H9 (cell line): Measurements from ENCODE around the gene CTNNA3. TPM values are rescaled to one million over a fixed set of nuclear protein-coding genes. Genes with fewer than 3 reads are reported as not detected.

Source experiments
- DNase-seq: peaks from one replicate; pipeline ENCODE4 v3.0.0-alpha.2; 2017
- H2AFZ ChIP-seq: one replicate; pipeline ENCODE4 v1.6.1; 2013; ENCODE audit warnings: mild to moderate bottlenecking, low read length, control low read depth, moderate library complexity
- H2AK5ac ChIP-seq: 2 replicates; pipeline ENCODE4 v1.6.1; 2013; ENCODE audit warnings: low read length, control low read depth, mixed read lengths; ENCODE audit not compliant: insufficient read length
- H2BK120ac ChIP-seq: one replicate; pipeline ENCODE4 v1.6.1; 2013; ENCODE audit warnings: low read depth, mild to moderate bottlenecking, low read length, control low read depth, inconsistent platforms; ENCODE audit not compliant: poor library complexity, severe bottlenecking
- H2BK12ac ChIP-seq: 2 replicates; pipeline ENCODE4 v1.6.1; 2013; ENCODE audit warnings: low read length, control low read depth, mixed read lengths, low read depth; ENCODE audit not compliant: insufficient read length
- H2BK15ac ChIP-seq: 2 replicates; pipeline ENCODE4 v1.6.1; 2013; ENCODE audit warnings: low read depth, low read length, control low read depth
- H2BK20ac ChIP-seq: one replicate; pipeline ENCODE4 v1.6.1; 2013; ENCODE audit warnings: low read depth, mild to moderate bottlenecking, low read length, control low read depth, inconsistent platforms; ENCODE audit not compliant: poor library complexity, severe bottlenecking
- H2BK5ac ChIP-seq: 2 replicates; pipeline ENCODE4 v1.6.1; 2013; ENCODE audit warnings: low read length, control low read depth, mixed read lengths; ENCODE audit not compliant: insufficient read length
- H3K14ac ChIP-seq: 2 replicates; pipeline ENCODE4 v1.6.1; 2013; ENCODE audit warnings: low read length, control low read depth; ENCODE audit not compliant: insufficient read depth
- H3K18ac ChIP-seq: 2 replicates; pipeline ENCODE4 v1.6.1; 2013; ENCODE audit warnings: low read depth, mild to moderate bottlenecking, mixed read lengths, low read length, control low read depth; ENCODE audit not compliant: insufficient read length
- H3K23ac ChIP-seq: 2 replicates; pipeline ENCODE4 v1.6.1; 2013; ENCODE audit warnings: low read length, control low read depth, mixed read lengths, low read depth; ENCODE audit not compliant: insufficient read length
- H3K23me2 ChIP-seq: 2 replicates; pipeline ENCODE4 v1.6.1; 2013; ENCODE audit warnings: low read depth, mild to moderate bottlenecking, mixed read lengths, low read length, control low read depth; ENCODE audit not compliant: insufficient read length, poor library complexity, severe bottlenecking
- H3K27ac ChIP-seq: 2 replicates; pipeline ENCODE4 v1.5.1; 2013; ENCODE audit warnings: low read length, control low read depth, mixed read lengths, low read depth; ENCODE audit not compliant: insufficient read length
- H3K27me3 ChIP-seq: 2 replicates; pipeline ENCODE4 v1.6.1; 2013; ENCODE audit warnings: low read length, control low read depth, inconsistent platforms; ENCODE audit not compliant: insufficient read depth
- H3K4ac ChIP-seq: 2 replicates; pipeline ENCODE4 v1.6.1; 2013; ENCODE audit warnings: low read depth, mild to moderate bottlenecking, control low read depth, inconsistent platforms, low read length, moderate library complexity
- H3K4me1 ChIP-seq: 2 replicates; pipeline ENCODE4 v1.6.1; 2013; ENCODE audit warnings: low read length, control low read depth, inconsistent platforms; ENCODE audit not compliant: insufficient read depth
- H3K4me2 ChIP-seq: 2 replicates; pipeline ENCODE4 v1.6.1; 2013; ENCODE audit warnings: low read length, control low read depth, mixed read lengths; ENCODE audit not compliant: insufficient read length, insufficient read depth
- H3K56ac ChIP-seq: 2 replicates; pipeline ENCODE4 v1.6.1; 2013; ENCODE audit warnings: low read depth, mild to moderate bottlenecking, mixed read lengths, low read length, control low read depth; ENCODE audit not compliant: insufficient read length
- H3K79me1 ChIP-seq: 2 replicates; pipeline ENCODE4 v1.6.1; 2013; ENCODE audit warnings: low read depth, mild to moderate bottlenecking, moderate library complexity, low read length, control low read depth, inconsistent platforms; ENCODE audit not compliant: insufficient read depth, poor library complexity, severe bottlenecking
- H3K79me2 ChIP-seq: 2 replicates; pipeline ENCODE4 v1.6.1; 2013; ENCODE audit warnings: low read length, control low read depth, inconsistent platforms; ENCODE audit not compliant: insufficient read depth
- H3K9ac ChIP-seq: 2 replicates; pipeline ENCODE4 v1.6.1; 2013; ENCODE audit warnings: low read length, control low read depth, mixed read lengths; ENCODE audit not compliant: insufficient read length; ENCODE audit errors: extremely low read depth
- H3K9me3 ChIP-seq: one replicate; pipeline ENCODE4 v1.6.1; 2013; ENCODE audit warnings: low read depth, low read length, inconsistent platforms; ENCODE audit not compliant: control insufficient read depth
- H3T11ph ChIP-seq: one replicate; pipeline ENCODE4 v1.6.1; 2013; ENCODE audit warnings: mild to moderate bottlenecking, low read length, control low read depth, inconsistent platforms
- H4K20me1 ChIP-seq: one replicate; pipeline ENCODE4 v1.6.1; 2013; ENCODE audit not compliant: control insufficient read depth, insufficient read length, insufficient read depth
- H4K5ac ChIP-seq: 2 replicates; pipeline ENCODE4 v1.6.1; 2013; ENCODE audit warnings: low read depth, mild to moderate bottlenecking, mixed read lengths, low read length, control low read depth; ENCODE audit not compliant: insufficient read length
- H4K8ac ChIP-seq: replicated peaks from 2 replicates; pipeline ENCODE4 v1.6.1; 2013; ENCODE audit warnings: low read length, control low read depth, mixed read lengths, low read depth; ENCODE audit not compliant: insufficient read length
- H4K91ac ChIP-seq: 2 replicates; pipeline ENCODE4 v1.6.1; 2013; ENCODE audit warnings: low read depth, mild to moderate bottlenecking, moderate library complexity, mixed read lengths, low read length, control low read depth; ENCODE audit not compliant: insufficient read length
- H3K27ac Mint-ChIP-seq, 3 experiments: 2 replicates in 2 of 3; 3 replicates in 1 of 3; pipeline ENCODE4 v1.8.0; 2020 to 2021; ENCODE audit warnings: mixed read lengths in 3 of 3, mild to moderate bottlenecking in 1 of 3, moderate library complexity in 1 of 3
- H3K27me3 Mint-ChIP-seq: 2 replicates; pipeline ENCODE4 v1.8.0; 2021; ENCODE audit warnings: low read depth, mild to moderate bottlenecking, moderate library complexity, mixed read lengths
- H3K36me3 Mint-ChIP-seq, 3 experiments: 2 replicates in 2 of 3; 3 replicates in 1 of 3; pipeline ENCODE4 v1.8.0; 2020 to 2021; ENCODE audit warnings: low read depth in 3 of 3, mixed read lengths in 3 of 3; ENCODE audit not compliant: insufficient read depth in 1 of 3
- H3K4me1 Mint-ChIP-seq, 2 experiments: 2 replicates each; pipeline ENCODE4 v1.8.0; 2020; ENCODE audit warnings: mixed read lengths in 2 of 2
- H3K4me3 Mint-ChIP-seq, 2 experiments: 2 replicates in 1 of 2; 3 replicates in 1 of 2; pipeline ENCODE4 v1.8.0; 2020 to 2021; ENCODE audit warnings: mild to moderate bottlenecking in 2 of 2, mixed read lengths in 2 of 2, moderate library complexity in 1 of 2
- H3K9me3 Mint-ChIP-seq, 2 experiments: 2 replicates in 1 of 2; 3 replicates in 1 of 2; pipeline ENCODE4 v1.8.0; 2020; ENCODE audit warnings: mild to moderate bottlenecking in 2 of 2, mixed read lengths in 2 of 2, moderate library complexity in 1 of 2
- CTCF ChIP-seq: fragments of 200-600 bp; sonication (generic); conservative IDR thresholded peaks from 3 replicates; pipeline ENCODE4 v1.8.0; 2021; ENCODE audit warnings: antibody characterized with exemption, mild to moderate bottlenecking
- WGBS: extraction: QIAGEN DNeasy Blood & Tissue Kit; methylation state at CpG from one replicate; pipeline ENCODE4 v1.1.7; 2013; ENCODE audit warnings: missing lambda C conversion rate, low lambda C conversion rate, mixed read lengths; ENCODE audit not compliant: insufficient read length; ENCODE audit errors: extremely low coverage; 5-methylcytosine and 5-hydroxymethylcytosine counted together
- total RNA-seq: library from RNA; stranded (reverse); gene quantifications from 2 replicates; pipeline ENCODE4 v1.2.1, GENCODE V29; 2021

Gene CTNNA3
- total RNA-seq, 1 experiment from 2014 or later = 3.3 TPM

DNA sequence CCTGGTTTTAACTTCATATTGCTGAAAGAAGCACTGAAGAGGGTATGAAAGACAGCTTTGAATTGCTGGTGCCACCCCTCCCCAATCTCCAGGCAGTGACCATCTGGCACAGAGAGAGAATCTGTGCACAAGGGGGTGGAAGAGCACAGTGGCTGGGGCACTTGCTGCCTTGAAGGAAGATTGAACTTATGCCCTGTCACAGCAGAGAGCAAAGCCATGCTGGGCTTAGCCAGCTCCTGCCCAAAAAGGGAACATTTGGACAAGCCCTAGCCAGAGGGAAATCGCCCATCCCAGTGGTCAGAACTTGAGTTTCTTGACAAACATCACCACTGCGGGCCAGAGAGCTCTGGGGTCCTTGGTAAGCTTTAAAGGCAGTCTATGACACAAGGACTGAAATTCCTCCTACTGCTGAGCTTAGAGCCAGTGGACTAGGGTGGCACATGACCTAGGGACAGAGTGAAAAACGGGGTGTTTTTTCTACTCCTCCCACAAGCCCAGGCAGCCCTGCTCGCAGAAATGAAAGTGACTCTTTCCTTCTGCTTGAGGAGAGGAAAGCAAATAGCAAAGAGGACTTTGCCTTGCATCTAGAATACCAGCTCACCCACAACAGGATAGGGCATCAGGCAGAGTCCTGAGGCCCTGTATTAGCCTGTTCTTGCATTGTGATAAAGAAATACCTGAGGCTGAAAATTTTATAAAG lies 257.2 kb downstream of the CTNNA3 start:
- H3K18ac ChIP-seq = no peak overlapping the region
- H3K56ac ChIP-seq = no peak overlapping the region
- no peak overlapping the region for H2AFZ ChIP-seq
- H4K5ac ChIP-seq = no peak overlapping the region
- no peak for TF ChIP-seq CTCF
- no peaks in the 10 kb centered on the region for H3K79me1 ChIP-seq
- no peaks in the 10 kb centered on the region for H3K4me1 Mint-ChIP-seq
- H2BK15ac ChIP-seq = no peak overlapping the region
- peaks cover 4 to 10% of the 10 kb centered on the region in 2 experiments; a peak in 3 of 5 replicates for H3K9me3 Mint-ChIP-seq
- H3K36me3 Mint-ChIP-seq = peaks cover 0 to 4% (median 0%) of the 10 kb centered on the region in 3 experiments; a peak in 2 of 7 replicates
- no peak overlapping the region for H3K4ac ChIP-seq
- no peak for DNase-seq
- H3K27me3 ChIP-seq = no peaks in the 10 kb centered on the region
- H3K4me2 ChIP-seq = no peak overlapping the region
- no peaks in the 10 kb centered on the region for H3K23me2 ChIP-seq
- no peak overlapping the region for H3K27ac Mint-ChIP-seq
- H2AK5ac ChIP-seq = no peak overlapping the region
- H3K9ac ChIP-seq = no peak overlapping the region
- H2BK20ac ChIP-seq = no peak overlapping the region
- no peak overlapping the region for H3K23ac ChIP-seq
- no peak overlapping the region for H4K91ac ChIP-seq
- no CpG with 5 or more reads among the region's 4 CpGs for WGBS
- H4K20me1 ChIP-seq = no peaks in the 10 kb centered on the region
- H4K8ac ChIP-seq = no peak overlapping the region
- no peaks in the 10 kb centered on the region for H3K4me1 ChIP-seq
- H3T11ph ChIP-seq = no peak overlapping the region
- no peak overlapping the region for H2BK5ac ChIP-seq
- H3K79me2 ChIP-seq = no peaks in the 10 kb centered on the region
- no peak overlapping the region for H2BK12ac ChIP-seq
- no peak overlapping the region for H3K27ac ChIP-seq
- no peaks in the 10 kb centered on the region for H3K9me3 ChIP-seq
- no peaks in the 10 kb centered on the region for H3K27me3 Mint-ChIP-seq
- H2BK120ac ChIP-seq = no peak overlapping the region
- H3K14ac ChIP-seq = no peak overlapping the region
- H3K4me3 Mint-ChIP-seq = no peak overlapping the region
